ENCODE results near the gene IL19. TPM values are rescaled to one million over a fixed set of nuclear protein-coding genes. Genes with fewer than 3 reads are reported as not detected.

Gene IL19
- total and polyA plus RNA-seq, 2 of the 13 experiments (the other 11 are each of a cell fraction or from before 2014, with no cell fraction given): not detected

- ATAC-seq (no peak), DNase-seq (ENCODE audit: low spot score) (no peak), FAIRE-seq (no peak)
- BruUV-seq (replicated peaks): no TSS peak
- H3K27ac ChIP-seq (ENCODE audit: extremely low read length, insufficient read depth, low read length): no peak overlapping the region
- ChIA-PET POLR2A (no interaction called here), CTCF (ENCODE audit: low intra/inter-chr PET ratio, low total read pairs) (no interaction called here)
- TF ChIP-seq RORA (CRISPR knock-in tag; IDR thresholded peaks at IDR 0.05) (no peak), ZNF660 (CRISPR knock-in tag; IDR thresholded peaks at IDR 0.05; ENCODE audit: borderline replicate concordance, low read depth) (no peak), ZNF577 (CRISPR knock-in tag; IDR thresholded peaks at IDR 0.05; ENCODE audit: borderline replicate concordance, low read depth) (no peak), MAFF (IDR thresholded peaks at IDR 0.05; ENCODE audit: low read depth, low read length) (no peak), DPF2 (CRISPR knock-in tag; IDR thresholded peaks at IDR 0.05; ENCODE audit: borderline replicate concordance, low read depth) (no peak), ZNF564 (CRISPR knock-in tag; IDR thresholded peaks at IDR 0.05) (no peak), SNRNP70 (IDR thresholded peaks at IDR 0.05; ENCODE audit: low read depth, low read length) (no peak), ZNF484 (CRISPR knock-in tag; IDR thresholded peaks at IDR 0.05; ENCODE audit: borderline replicate concordance, low read depth) (no peak), ARHGAP35 (CRISPR knock-in tag; IDR thresholded peaks at IDR 0.05; ENCODE audit: borderline replicate concordance) (no peak), ZNF607 (CRISPR knock-in tag; IDR thresholded peaks at IDR 0.05; ENCODE audit: borderline replicate concordance) (no peak), SP1 (IDR thresholded peaks at IDR 0.05) (no peak), SP1 (CRISPR knock-in tag; IDR thresholded peaks at IDR 0.05) (no peak), SIN3A (IDR thresholded peaks at IDR 0.05; ENCODE audit: borderline replicate concordance, low read depth, low read length) (no peak), CHD4 (IDR thresholded peaks at IDR 0.05; ENCODE audit: borderline replicate concordance, low read length) (no peak)
- no peaks in the 10 kb centered on the region for H4K20me1 ChIP-seq (ENCODE audit: insufficient read depth, low read length)
- no peak overlapping the region for H3K9ac ChIP-seq (ENCODE audit: insufficient read depth, low read depth, low read length)
- intact Hi-C loops (cut with micrococcal nuclease; ENCODE audit: unreplicated experiment) (no loop called here), in situ Hi-C loops (cut with HindIII; ENCODE audit: extremely low pct_ligation_motif_present, low pct_unique_long_range_greater_than_20kb) (no loop called here)
- H2AFZ ChIP-seq (ENCODE audit: low read length): no peak overlapping the region
- no peaks in the 10 kb centered on the region for H3K79me2 ChIP-seq (ENCODE audit: insufficient read depth, low read length)
- no peaks in the 10 kb centered on the region for H3K9me3 ChIP-seq (ENCODE audit: low read length)
- H3K4me1 ChIP-seq (ENCODE audit: insufficient read depth, low read length): no peaks in the 10 kb centered on the region
- 25% methylated on average over 1 of the region's 1 CpG for WGBS (ENCODE audit: low lambda C conversion rate)
- H3K4me3 ChIP-seq (replicated peaks in 1 of 3; ENCODE audit: insufficient read depth in 1 of 3, low read depth in 2 of 3, low read length in 3 of 3): no peak overlapping the region
- H3K36me3 ChIP-seq (replicated peaks in 1 of 2; ENCODE audit: control insufficient read depth in 1 of 2, insufficient read depth in 2 of 2, low read length in 2 of 2): no peaks in the 10 kb centered on the region
- H3K4me2 ChIP-seq (ENCODE audit: low read depth, low read length): no peak overlapping the region
- H3K27me3 ChIP-seq (ENCODE audit: control insufficient read depth in 1 of 2, insufficient read depth in 2 of 2, low read length in 2 of 2): no peaks in the 10 kb centered on the region; a peak in 1 of 5 replicates
Measured at GRCh38 chr1:206760590-206760989, 10.0 kb upstream of the IL19 start.
